ENCODE measurements around the gene CARD9.

The CARD9 gene

GRCh38 chr9:136363949-136364748, 9.3 kb downstream of the CARD9 start:
- Histone ChIP-seq H3K4me3 (ENCODE audit: low read depth, low read length) (no peak overlapping the region), H3K27ac (ENCODE audit: extremely low read depth, low read depth, low read length) (peak overlapping the region; percentile 95; the same call in 1 of the 2 replicates), H3K4me1 (ENCODE audit: control insufficient read depth, insufficient read depth, low read length) (no peaks in the 10 kb centered on the region; the same call in 1 of the 2 replicates), H3K9me3 (ENCODE audit: control insufficient read depth, insufficient read depth, low read depth, low read length) (no peaks in the 10 kb centered on the region), H3K36me3 (ENCODE audit: control insufficient read depth in 2 of 2, insufficient read depth in 1 of 2, low read length in 2 of 2) (no peaks in the 10 kb centered on the region)
- CTCF ChIA-PET = interaction anchor here (0.5 to 2.2 kb wide), 21 partner anchors 8 to 452 kb away, joined by 3 to 16 read pairs (median 4); no protein-coding TSS in a partner anchor
- POLR2A ChIA-PET = interaction anchor here (0.6 to 3.4 kb wide), 15 partner anchors 8 to 859 kb away, joined by 3 to 45 read pairs (median 7); no protein-coding TSS in a partner anchor
- TF ChIP-seq CTCF (tag by site-specific recombination; IDR thresholded peaks at IDR 0.05) (0 out of 2 replicates have a peak, but pooled peaks have one; percentile 1), ZNF24 (tag by site-specific recombination; IDR thresholded peaks at IDR 0.05) (no peak), ZNF133 (tag by site-specific recombination; IDR thresholded peaks at IDR 0.05) (0 out of 2 replicates have a peak, but pooled peaks have one; percentile 25), ZNF324 (tag by site-specific recombination; IDR thresholded peaks at IDR 0.05) (0 out of 2 replicates have a peak, but pooled peaks have one; percentile 21), ZNF423 (tag by site-specific recombination; IDR thresholded peaks at IDR 0.05) (peak; percentile 84; the same call in 1 of the 2 replicates), MZF1 (tag by site-specific recombination; IDR thresholded peaks at IDR 0.05; ENCODE audit: borderline replicate concordance) (no peak), PRDM2 (tag by site-specific recombination; IDR thresholded peaks at IDR 0.05; ENCODE audit: borderline replicate concordance) (peak; percentile 67; the same call in 1 of the 2 replicates), EGR2 (tag by site-specific recombination; IDR thresholded peaks at IDR 0.05; ENCODE audit: low read depth) (no peak), ZNF561 (tag by site-specific recombination; IDR thresholded peaks at IDR 0.05; ENCODE audit: borderline replicate concordance) (0 out of 2 replicates have a peak, but pooled peaks have one; percentile 14), ZNF391 (tag by site-specific recombination; IDR thresholded peaks at IDR 0.05; ENCODE audit: borderline replicate concordance, low read depth) (0 out of 2 replicates have a peak, but pooled peaks have one; percentile 50)
- TF ChIP-seq, protein P1, sequence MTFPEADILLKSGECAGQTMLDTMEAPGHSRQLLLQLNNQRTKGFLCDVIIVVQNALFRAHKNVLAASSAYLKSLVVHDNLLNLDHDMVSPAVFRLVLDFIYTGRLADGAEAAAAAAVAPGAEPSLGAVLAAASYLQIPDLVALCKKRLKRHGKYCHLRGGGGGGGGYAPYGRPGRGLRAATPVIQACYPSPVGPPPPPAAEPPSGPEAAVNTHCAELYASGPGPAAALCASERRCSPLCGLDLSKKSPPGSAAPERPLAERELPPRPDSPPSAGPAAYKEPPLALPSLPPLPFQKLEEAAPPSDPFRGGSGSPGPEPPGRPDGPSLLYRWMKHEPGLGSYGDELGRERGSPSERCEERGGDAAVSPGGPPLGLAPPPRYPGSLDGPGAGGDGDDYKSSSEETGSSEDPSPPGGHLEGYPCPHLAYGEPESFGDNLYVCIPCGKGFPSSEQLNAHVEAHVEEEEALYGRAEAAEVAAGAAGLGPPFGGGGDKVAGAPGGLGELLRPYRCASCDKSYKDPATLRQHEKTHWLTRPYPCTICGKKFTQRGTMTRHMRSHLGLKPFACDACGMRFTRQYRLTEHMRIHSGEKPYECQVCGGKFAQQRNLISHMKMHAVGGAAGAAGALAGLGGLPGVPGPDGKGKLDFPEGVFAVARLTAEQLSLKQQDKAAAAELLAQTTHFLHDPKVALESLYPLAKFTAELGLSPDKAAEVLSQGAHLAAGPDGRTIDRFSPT (tag by site-specific recombination; IDR thresholded peaks at IDR 0.05) = 0 out of 2 replicates have a peak, but pooled peaks have one; percentile 38

Data from HEK293 (cell line).